Posterior cingulate gyrus (tissue), 11 donors: ENCODE results near the gene KHDRBS1.
"Not testable (repeated sequence)": the region's sequence is repeated elsewhere in the genome, so short reads cannot be mapped to it uniquely, and the experiment has no call there.

Source experiments
- DNase-seq, 10 donors: peaks; one replicate each; pipeline versions ENCODE4 v3.0.0 to v3.0.0-alpha.2; 2020 to 2021; ENCODE audit warnings: mixed read lengths in 3 of 10
- intact Hi-C: fragments of 100-400 bp; cut with DNase I; formaldehyde crosslinking; loops from one replicate; pipeline ENCODE4 v1.15.1; 2023

The KHDRBS1 gene, protein sequence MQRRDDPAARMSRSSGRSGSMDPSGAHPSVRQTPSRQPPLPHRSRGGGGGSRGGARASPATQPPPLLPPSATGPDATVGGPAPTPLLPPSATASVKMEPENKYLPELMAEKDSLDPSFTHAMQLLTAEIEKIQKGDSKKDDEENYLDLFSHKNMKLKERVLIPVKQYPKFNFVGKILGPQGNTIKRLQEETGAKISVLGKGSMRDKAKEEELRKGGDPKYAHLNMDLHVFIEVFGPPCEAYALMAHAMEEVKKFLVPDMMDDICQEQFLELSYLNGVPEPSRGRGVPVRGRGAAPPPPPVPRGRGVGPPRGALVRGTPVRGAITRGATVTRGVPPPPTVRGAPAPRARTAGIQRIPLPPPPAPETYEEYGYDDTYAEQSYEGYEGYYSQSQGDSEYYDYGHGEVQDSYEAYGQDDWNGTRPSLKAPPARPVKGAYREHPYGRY

DNA sequence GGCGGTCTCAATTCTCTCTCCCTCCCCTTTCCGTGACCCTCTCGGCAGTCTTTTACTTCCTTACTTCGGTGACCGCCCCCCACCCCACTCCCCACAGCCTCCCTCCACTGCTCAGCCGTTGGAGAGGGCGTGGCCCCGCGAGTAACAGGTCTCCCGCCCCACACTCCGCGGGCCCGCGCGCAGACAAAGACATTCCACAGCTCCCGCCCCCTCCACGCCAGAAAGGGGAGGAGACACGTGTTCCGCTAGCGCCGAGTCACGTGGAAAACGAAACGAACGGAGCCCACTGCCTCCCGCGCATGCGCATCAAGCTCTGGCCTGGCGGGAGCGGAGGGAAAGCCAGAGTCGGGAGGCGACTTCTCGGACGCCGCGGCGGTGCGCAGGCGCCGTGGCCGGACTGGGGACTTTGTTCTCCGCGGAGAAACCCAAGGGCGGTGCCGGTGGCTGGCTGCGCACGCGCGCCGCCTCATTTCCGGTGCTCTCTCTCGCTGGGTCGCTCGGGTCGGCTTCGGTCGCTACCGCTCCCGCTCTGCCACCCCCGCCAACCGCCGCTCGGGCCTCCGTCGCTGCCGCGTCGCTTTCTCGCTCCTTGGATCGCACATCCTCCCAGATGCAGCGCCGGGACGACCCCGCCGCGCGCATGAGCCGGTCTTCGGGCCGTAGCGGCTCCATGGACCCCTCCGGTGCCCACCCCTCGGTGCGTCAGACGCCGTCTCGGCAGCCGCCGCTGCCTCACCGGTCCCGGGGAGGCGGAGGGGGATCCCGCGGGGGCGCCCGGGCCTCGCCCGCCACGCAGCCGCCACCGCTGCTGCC lies at the start of gene KHDRBS1:
Gene KHDRBS1, plus strand, starts transcription at position 483 of the 813 bp plus-strand sequence. Its CDS starts 128 bp downstream, at position 611.
- peak; percentile 96 to 100 (median 98) for DNase-seq
- intact Hi-C loops = loop anchor here (1.0 to 2.0 kb wide), 2 partner anchors 59 to 75 kb away; partner anchors contain the start of genes PTP4A2 and TMEM39B

DNA sequence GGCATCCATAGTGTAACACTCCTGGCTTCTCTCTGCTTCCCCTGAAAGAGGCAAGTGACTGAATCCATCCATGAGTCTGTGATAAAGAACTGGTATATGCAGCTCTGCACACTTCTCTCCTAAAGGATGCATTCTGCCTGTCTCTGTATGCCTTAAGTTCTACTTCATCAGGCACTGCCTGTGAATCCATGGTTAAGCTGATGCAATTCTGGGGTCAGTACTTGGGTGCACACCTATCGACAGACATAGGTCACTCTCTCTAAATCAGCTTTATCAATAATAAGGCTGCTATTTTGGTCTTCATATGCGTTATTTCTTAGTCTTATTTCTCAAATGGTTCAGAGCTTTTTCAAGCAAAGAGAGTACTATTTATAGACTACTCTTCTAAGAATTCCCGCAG lies 42.8 kb upstream of the KHDRBS1 start:
- intact Hi-C loops = no loop called here
- DNase-seq = no peak

DNA sequence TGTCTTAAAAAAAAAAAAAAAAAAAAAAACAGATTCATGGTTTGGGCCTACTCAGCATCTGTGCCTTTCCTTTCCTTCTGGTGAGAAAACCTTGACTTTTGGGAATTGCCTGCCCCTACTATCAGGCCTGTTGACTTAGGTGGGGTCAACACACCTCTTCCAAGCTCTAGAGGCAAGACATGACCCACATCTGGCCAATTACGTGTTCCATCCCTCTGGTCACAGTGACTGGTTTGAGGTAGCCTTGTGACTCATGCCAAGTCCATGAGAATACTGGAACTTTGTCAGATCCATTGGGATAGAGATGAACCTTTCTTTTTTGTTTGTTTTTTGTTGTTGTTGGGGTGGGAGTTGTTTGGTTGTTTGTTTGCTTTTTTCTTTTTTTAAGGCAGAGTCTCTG lies 37.3 kb upstream of the KHDRBS1 start:
- DNase-seq = peak in 1 of 10 donors; percentile 2
- intact Hi-C loops = no loop called here

DNA sequence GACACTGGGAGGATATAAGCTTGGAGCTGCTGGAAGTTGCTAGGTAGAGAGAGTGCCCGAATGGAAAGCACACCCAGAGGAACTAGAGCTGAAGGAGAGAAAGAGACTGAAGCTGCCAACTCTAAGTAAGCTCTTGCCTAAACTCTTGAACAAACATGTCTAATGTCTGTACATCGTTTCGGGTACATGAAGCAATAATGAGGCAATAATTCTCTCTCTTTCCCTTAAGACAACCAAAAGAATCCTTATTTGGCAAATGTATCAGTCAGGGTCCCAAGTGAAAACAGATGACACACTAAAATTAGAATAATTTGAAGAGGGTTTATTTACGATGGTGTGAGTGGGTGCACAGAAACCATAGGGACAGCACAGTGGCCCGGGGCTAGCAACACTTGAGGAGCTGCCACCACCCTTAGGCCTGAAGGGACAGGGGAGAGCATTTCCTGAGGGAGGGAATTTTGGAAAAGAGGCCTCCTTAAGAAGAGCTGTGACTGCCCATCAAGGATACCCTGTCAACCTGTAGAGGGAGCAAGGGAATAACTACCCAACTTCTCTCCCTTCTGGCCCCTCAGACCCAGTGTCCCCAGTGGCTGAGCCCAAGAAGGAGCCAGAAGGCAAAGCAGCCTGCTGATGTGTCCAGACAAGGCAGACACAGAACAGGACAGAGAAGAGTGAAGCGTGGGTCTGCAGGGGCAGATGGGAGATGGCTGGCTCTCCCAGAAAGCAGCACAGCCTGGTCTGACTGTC lies 36.1 kb upstream of the KHDRBS1 start:
- DNase-seq = peak in 1 of 10 donors; percentile 52
- intact Hi-C loops = no loop called here

DNA sequence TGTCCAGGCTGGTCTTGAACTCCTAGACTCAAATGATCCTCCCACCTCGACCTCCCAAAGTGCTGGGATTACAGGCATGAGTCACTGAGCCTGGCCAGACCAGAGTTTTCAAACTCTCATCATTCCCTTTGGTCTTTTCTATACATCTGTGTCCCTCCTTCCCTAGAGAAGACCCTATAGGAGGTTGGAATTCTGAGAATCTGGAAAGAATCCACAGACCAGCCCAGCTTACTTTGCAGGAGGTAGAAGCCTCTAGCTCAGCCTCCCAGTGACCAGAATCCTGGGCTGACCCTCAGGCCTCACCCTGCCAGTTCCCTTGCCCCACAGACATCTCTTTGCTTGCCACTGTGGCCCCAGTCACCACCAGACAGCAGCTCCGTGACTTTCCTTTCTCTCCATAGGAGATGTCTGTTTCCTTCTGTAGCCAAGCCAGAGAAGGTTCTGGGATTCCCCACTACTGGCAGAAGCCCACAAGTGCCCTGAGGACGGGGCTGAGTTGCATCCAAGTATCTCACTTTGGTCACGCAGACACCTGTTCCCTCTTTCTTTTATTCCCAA lies 34.7 kb upstream of the KHDRBS1 start:
- intact Hi-C loops = no loop called here

DNA sequence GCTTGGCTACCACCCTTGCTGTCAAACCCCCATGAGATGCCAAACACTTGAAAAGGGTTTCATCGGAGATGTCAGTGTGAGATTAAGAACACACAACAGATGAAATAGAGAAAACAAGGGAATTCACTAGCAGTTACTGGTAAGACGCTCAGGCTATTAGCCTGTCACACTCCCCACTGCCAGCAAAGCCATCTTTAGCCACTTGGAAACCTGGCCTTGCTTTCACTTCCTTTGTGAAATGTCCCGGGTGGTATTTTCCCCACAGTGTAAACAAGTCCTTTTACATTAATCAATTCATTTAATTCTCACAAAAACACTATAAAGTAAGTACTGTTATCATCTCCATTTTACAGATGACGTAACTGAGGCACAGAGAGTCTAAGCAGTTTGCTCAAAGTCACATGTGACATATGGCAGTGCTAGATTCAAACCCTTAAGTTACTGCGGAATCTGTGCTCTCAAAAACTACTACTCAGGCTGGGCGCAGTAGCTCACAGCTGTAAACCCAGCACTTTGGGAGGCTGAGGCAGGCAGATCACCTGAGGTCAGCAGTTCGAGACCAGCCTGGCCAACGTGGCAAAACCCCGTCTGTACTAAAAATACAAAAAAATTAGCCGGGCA lies 32.7 kb upstream of the KHDRBS1 start:
- intact Hi-C loops = no loop called here
- peak in 1 of 10 donors; percentile 12 for DNase-seq

More for the DNA sequence above, 34.7 kb upstream of the KHDRBS1 start:
- DNase-seq = peak in 1 of 10 donors; percentile 59

DNA sequence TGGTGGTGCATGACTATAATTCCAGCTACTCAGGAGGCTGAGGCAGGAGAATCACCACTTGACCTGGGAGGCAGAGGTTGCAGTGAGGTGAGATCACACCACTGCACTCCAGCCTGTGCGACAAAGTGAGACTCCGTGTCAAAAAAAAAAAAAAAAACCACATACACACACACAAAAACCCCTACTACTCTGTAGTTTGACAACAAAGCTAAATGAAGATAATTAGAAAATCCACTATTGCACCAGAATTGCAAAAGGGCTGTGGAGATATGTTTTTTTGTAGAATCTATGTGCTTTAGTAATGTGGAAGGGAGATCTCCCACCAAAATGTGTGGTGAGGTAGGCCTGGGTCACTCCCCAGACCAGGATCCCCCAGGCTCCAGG lies 32.2 kb upstream of the KHDRBS1 start:
- intact Hi-C loops = no loop called here
- no peak for DNase-seq

DNA sequence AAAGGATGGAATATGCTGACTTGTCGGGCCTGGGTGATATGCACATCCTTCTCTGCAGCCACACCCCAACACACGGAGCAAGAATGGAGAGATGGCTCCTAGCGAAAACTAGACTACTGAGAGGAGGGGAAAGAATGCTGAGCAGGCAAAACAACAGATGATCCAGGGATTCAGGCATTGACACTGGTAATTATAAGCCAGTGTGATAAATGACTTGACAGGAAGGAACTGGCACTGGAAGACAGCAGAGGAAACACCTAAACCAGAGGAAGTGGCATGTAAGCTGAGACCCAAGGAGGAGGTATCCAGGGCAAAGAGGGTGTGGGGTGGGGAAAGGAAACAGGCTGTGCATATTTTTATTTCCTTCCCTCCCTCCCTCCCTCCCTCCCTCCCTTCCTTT lies 31.7 kb upstream of the KHDRBS1 start:
- DNase-seq = no peak
- intact Hi-C loops = no loop called here

DNA sequence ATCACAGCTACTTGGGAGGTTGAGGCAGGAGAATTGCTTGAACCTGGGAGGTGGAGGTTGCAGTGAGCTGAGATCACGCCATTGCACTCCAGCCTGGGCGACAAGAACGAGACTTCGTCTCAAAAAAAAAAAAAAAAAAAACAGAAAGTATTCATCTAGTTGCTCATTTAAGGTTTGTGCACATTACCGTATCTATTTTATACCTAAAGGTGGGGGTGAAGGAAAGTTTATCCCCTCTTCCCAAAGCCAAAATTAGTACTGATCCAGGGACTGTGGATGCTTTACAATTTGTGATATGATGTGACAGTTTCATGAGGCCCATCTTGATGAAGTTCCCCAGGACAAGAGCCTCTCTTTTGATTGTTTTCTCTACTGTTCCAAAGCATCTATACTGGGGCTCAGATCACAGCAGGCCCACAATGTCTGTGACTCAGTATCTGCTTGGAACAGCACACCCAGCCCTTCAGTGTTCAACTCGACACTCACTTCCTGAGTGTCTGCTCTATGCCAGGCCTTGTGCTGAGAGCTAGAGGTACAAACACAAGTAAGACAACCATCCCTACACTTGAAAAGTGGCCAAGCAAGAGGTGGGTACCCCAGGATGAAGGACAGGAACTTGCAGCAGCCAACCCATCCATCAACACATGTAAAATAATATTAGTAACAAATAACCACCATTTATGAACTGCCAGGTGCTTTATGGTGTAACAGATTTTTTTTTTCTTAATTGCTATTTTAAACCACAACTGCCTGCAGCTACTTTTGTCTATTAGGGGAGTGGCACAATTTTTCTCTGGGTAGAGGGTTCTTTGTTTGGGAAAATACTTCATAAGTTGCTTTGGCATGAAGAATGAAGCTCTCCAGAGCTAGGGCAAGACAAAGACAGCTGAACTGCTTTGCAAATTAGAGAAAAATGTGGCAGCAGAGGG lies 29.0 kb upstream of the KHDRBS1 start:
- intact Hi-C loops = no loop called here
- no peak for DNase-seq

DNA sequence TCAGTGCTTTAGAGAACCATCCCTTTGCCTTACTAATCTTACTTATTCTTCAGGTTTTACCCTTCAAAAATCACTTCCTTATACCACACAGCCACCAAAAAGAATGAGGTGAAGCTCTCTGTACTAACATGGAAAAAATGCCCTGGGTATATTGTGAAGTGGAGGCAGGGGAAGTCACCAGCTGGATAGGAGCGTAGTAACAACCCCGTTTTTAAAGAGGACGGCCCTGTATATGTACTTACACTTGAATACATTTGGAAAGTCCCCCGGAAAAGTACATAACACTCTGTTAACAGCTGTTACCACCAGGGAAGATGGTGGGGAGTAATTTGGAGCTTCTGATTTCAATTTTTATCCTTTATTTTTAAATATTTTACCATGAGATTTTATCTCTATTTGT lies 28.2 kb upstream of the KHDRBS1 start:
- intact Hi-C loops = no loop called here
- no peak for DNase-seq

DNA sequence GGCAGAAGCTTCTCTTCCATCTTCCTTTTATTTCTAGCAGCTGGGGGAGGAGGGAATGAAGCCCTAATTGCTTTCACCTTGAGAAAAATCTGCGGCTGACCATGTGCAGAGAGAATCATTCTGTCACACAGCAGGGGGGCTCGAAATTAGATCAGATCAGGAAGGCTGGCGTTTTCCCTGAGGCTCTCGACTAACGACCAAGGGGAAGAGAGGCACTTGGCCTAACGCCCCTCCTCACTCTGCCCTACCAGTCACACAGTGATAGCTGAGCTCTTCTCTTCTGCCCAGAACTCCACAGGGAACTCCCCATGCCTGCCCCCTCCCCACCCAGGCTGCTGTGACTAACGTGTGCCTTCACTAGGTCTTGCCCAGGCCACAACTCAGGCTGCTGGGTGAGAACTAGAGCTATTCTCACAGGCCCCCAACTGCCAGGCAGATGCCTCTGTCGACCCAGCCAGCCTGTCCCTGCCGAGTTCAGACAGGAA lies 26.5 kb upstream of the KHDRBS1 start:
- intact Hi-C loops = no loop called here
- DNase-seq = no peak

DNA sequence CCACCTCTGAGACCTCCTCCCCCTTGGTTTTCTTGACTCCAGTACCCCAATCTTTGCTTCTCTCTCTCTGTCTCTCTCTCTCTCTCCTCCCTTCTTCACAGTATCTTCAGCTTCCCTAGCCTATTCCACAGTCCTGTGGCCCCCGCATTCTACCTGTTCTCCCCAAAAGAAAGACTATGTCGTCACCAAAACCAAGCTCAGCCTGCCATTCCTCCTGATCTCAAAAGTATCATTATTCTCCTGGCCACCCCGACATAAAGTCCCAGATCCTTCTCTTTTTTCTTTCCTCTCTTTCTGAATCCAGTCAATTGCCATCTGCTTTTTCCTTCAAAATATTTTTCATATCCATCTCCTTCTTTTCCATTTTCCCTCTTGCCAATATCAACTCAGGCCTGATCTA lies 23.7 kb upstream of the KHDRBS1 start:
- intact Hi-C loops = no loop called here
- no peak for DNase-seq

DNA sequence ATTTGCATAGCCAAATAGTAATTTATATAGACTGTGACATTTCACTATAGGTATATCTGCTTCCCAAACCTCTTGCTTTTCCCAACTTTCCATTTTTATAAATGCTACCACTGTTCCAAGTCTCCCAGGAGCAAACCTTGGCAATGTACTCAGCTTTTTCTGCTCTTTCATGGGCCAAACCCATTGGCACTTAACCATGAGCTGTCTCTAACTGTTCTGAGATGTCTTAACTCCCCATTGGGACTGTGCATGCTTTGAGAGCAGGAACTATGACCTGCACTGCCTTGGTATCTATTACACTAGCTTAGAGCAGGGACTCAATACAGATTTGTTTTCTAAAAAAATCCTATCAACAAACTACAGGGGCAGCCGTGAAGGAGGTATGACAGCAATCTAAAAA lies 22.5 kb upstream of the KHDRBS1 start:
- DNase-seq = no peak
- intact Hi-C loops = no loop called here

DNA sequence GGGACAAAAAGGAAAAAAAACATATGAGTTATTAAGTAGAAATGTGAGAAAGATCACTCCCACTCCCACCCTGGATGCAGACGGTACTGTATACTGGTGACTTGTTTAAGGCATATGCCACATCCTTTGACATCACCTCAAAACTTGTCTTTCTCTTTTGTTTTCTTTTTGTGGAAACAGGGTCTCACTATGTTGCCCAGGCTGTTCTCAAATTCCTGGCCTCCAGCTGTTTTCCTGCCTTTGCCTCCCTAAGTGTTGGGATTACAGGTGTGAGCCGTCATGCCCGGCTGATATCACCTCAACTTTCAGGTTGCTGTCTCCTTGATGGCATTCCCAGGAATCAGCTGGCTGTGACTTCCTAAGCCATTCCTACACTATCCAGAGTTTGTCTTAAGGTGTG lies 18.4 kb upstream of the KHDRBS1 start:
- intact Hi-C loops = no loop called here

DNA sequence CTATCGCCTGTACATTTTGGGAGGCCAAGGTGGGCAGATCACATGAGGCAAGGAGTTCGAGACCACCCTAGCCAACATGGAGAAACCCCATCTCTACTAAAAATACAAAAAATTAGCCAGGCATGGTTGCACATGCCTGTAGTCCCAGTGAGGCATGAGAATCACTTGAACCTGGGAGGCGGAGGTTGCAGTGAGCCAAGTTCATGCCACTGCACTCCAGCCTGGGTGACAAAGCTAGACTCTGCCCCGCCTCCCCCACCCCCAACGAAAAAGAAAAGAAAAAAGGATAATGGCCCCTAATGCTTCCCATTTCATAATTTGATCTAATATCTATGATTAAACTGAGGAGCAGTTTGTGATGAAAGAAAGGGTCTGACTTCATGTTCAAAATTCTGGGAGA lies 17.5 kb upstream of the KHDRBS1 start:
- intact Hi-C loops = not testable (repeated sequence)
- peak in 1 of 10 donors; percentile 10 for DNase-seq

More for the DNA sequence above, 18.4 kb upstream of the KHDRBS1 start:
- peak in 1 of 10 donors; percentile 55 for DNase-seq

DNA sequence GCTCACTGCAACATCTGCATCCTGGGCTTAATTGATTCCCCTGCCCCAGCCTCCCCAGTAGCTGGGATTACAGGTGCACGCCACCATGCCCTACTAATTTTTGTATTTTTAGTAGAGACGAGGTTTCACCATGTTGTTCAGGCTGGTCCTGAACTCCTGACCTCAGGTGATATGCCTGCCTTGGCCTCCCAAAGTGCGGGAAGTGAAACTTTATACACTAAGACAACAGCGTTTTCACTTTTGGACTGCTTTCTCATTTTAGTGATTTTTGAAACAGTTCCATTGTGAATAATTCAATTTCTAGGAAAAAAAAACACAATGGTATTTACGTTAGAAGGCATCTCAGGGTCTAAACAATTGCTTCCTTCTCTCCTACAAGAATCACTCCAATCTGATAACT lies 11.8 kb upstream of the KHDRBS1 start:
- intact Hi-C loops = no loop called here

DNA sequence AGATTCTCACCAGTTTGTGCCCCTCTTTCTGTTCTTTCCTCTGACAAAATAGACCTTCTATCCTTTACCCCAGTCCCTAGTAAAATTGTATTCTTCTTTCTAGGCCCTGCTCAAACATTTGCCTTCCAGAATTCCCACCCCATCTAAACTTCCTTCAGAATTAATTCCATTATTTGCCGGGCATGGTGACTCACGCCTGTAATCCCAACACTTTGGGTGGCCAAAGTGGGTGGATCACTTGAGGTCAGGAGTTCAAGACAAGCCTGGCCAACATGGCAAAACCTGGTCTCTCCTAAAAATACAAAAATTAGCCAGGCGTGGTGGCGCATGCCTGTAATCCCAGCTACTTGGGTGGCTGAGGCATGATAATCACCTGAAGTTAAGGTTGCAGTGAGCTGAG lies 11.4 kb upstream of the KHDRBS1 start:
- intact Hi-C loops = not testable (repeated sequence)
- peak in 1 of 10 donors; percentile 35 for DNase-seq

More for the DNA sequence above, 11.8 kb upstream of the KHDRBS1 start:
- DNase-seq = peak in 1 of 10 donors; percentile 10

DNA sequence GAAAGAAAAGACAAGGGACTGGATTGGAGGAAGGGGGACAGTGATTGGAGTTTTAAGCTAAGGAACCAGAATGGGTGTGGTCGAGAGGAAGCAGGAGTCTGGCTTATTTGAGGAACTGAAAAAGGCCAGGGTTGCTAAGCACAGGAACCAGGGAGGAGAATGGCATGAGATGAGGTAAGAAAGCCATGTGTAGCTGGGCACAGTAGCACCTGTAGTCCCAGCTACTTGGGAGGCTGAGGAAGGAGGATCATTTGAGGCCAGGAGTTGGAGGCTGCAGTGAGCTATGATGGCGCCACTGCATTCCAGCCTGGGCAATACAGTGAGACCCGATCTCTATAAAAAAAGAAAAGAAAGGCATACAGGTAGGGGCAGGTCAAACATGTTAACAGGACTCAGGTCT lies 8.1 kb upstream of the KHDRBS1 start:
- no peak for DNase-seq
- intact Hi-C loops = no loop called here

DNA sequence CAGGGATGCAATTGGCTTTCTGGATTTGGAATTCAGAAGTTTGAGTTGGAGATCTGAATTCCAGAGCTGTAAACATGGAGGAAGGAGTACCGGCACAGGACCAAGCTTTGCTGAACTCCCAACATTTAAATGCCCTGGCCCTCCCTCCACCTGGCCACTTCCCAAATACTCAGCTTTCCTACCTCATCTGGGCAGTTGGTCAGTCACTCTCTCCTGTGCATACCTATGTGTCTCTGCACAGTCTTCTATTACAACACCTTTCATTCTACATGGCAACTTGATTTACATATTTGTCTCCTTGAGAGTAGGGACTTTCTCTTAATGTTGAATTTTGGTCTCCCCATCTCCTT lies 6.1 kb upstream of the KHDRBS1 start:
- DNase-seq = no peak
- intact Hi-C loops = no loop called here
